Natural killer cell (primary cell): ENCODE results near the gene FADD. TPM values are rescaled to one million over a fixed set of nuclear protein-coding genes. Genes with fewer than 3 reads are reported as not detected.
"Not testable (repeated sequence)": the region's sequence is repeated elsewhere in the genome, so short reads cannot be mapped to it uniquely, and the experiment has no call there.

Experiments
- ATAC-seq, 3 donors: fragments of 150-1000 bp in 2 of 3; fragments of 200-7000 bp in 1 of 3; cut with Tn5 transposase; 1 replicate in 1 of 3; 2 replicates in 2 of 3; pipeline ENCODE4 v1.10.0; 2021; ENCODE audit warnings: mild to moderate bottlenecking in 2 of 3, moderate library complexity in 2 of 3
- DNase-seq, 2 donors: peaks; one replicate each; pipeline versions ENCODE4 v3.0.0 to v3.0.0-alpha.2; 2013 to 2021; ENCODE audit warnings: mixed read lengths in 1 of 2
- H3K27ac ChIP-seq: one replicate; pipeline ENCODE4 v1.5.1; 2013; ENCODE audit warnings: mild to moderate bottlenecking, low read length
- H3K27me3 ChIP-seq: one replicate; pipeline ENCODE4 v1.6.1; 2013; ENCODE audit warnings: low read length; ENCODE audit not compliant: control insufficient read depth, insufficient read depth
- H3K36me3 ChIP-seq: one replicate; pipeline ENCODE4 v1.6.1; 2013; ENCODE audit warnings: low read length; ENCODE audit not compliant: control insufficient read depth, insufficient read depth
- H3K4me1 ChIP-seq: one replicate; pipeline ENCODE4 v1.6.1; 2013; ENCODE audit warnings: low read length; ENCODE audit not compliant: control insufficient read depth, insufficient read depth
- H3K4me3 ChIP-seq: one replicate; pipeline ENCODE4 v1.5.1; 2013; ENCODE audit warnings: low read length
- H3K9me3 ChIP-seq: one replicate; pipeline ENCODE4 v1.6.1; 2013; ENCODE audit warnings: low read length; ENCODE audit not compliant: control insufficient read depth, insufficient read depth
- H3K27ac Mint-ChIP-seq, 2 donors: one replicate each; pipeline ENCODE4 v1.8.0; 2022; ENCODE audit warnings: mild to moderate bottlenecking in 2 of 2, mixed read lengths in 2 of 2, moderate library complexity in 1 of 2
- H3K27me3 Mint-ChIP-seq, 2 donors: one replicate each; pipeline ENCODE4 v1.8.0; 2022; ENCODE audit warnings: low read depth in 2 of 2, mixed read lengths in 2 of 2
- H3K36me3 Mint-ChIP-seq: one replicate; pipeline ENCODE4 v1.8.0; 2022; ENCODE audit warnings: mixed read lengths
- H3K4me1 Mint-ChIP-seq, 2 donors: one replicate each; pipeline ENCODE4 v1.8.0; 2022; ENCODE audit warnings: mixed read lengths in 2 of 2
- H3K4me3 Mint-ChIP-seq: one replicate; pipeline ENCODE4 v1.8.0; 2022; ENCODE audit warnings: mild to moderate bottlenecking, moderate library complexity, mixed read lengths
- H3K9me3 Mint-ChIP-seq, 2 donors: one replicate each; pipeline ENCODE4 v1.8.0; 2022; ENCODE audit warnings: mixed read lengths in 2 of 2
- CTCF ChIP-seq: fragments of 200-600 bp; IDR thresholded peaks from one replicate; pipeline ENCODE4 v1.8.0; 2022; ENCODE audit warnings: antibody characterized with exemption
- WGBS: methylation state at CpG from one replicate; pipeline ENCODE4 v1.1.7; 2013; ENCODE audit warnings: missing lambda C conversion rate; ENCODE audit not compliant: insufficient coverage; 5-methylcytosine and 5-hydroxymethylcytosine counted together
- intact Hi-C: fragments of 100-400 bp; cut with micrococcal nuclease; formaldehyde crosslinking; loops from one replicate; pipeline ENCODE4 v1.14.2; 2022
- total RNA-seq, 4 donors: library from RNA; stranded (reverse); fragments of 120-200 nt in 1 of 4; gene quantifications; one replicate each; pipeline versions ENCODE4 v1.2.3 to v1.2.4, GENCODE V29; 2013 to 2022

The FADD gene
- total RNA-seq, 3 donors from 2014 or later (not counting 1 experiment from before 2014, with no cell fraction given): 7.8 to 9.2 (median 9.0) TPM

GRCh38 chr11:70210530-70210929 lies 7.4 kb downstream of the FADD start:
- TF ChIP-seq CTCF: no peak
- H3K27ac Mint-ChIP-seq: peak overlapping the region in 1 of 2 donors; percentile 73

GRCh38 chr11:70212227-70212811 lies 9.2 kb downstream of the FADD start:
- H3K27ac Mint-ChIP-seq: no peak overlapping the region
- ATAC-seq: no peak

More at GRCh38 chr11:70210530-70210929, 7.4 kb downstream of the FADD start:
- Histone ChIP-seq H3K27me3 (no peaks in the 10 kb centered on the region), H3K27ac (no peak overlapping the region), H3K4me3 (no peak overlapping the region), H3K9me3 (no peaks in the 10 kb centered on the region), H3K36me3 (peaks cover 35% of the 10 kb centered on the region), H3K4me1 (peaks cover 10% of the 10 kb centered on the region)
- intact Hi-C loops: no loop called here
- no peak overlapping the region for H3K4me3 Mint-ChIP-seq
- WGBS: 90% methylated on average over 5 of the region's 5 CpGs
- H3K4me1 Mint-ChIP-seq: peaks cover 9 to 39% of the 10 kb centered on the region in 2 donors
- ATAC-seq: no peak
- DNase-seq: no peak
- H3K36me3 Mint-ChIP-seq: no peaks in the 10 kb centered on the region
- no peaks in the 10 kb centered on the region for H3K27me3 Mint-ChIP-seq
- no peaks in the 10 kb centered on the region for H3K9me3 Mint-ChIP-seq

GRCh38 chr11:70217388-70217787 lies 14.3 kb downstream of the FADD start:
- H3K4me3 Mint-ChIP-seq, H3K36me3 ChIP-seq, H3K27me3 ChIP-seq, intact Hi-C loops, ATAC-seq, H3K9me3 ChIP-seq, DNase-seq, H3K4me1 Mint-ChIP-seq, H3K4me1 ChIP-seq, H3K4me3 ChIP-seq, H3K27ac Mint-ChIP-seq, H3K36me3 Mint-ChIP-seq, H3K27ac ChIP-seq, H3K9me3 Mint-ChIP-seq: not testable (repeated sequence)
- peaks cover 0 to 15% of the 10 kb centered on the region in 2 donors for H3K27me3 Mint-ChIP-seq
- 85% methylated on average over 4 of the region's 5 CpGs for WGBS

More at GRCh38 chr11:70212227-70212811, 9.2 kb downstream of the FADD start:
- Mint-ChIP-seq H3K36me3 (no peaks in the 10 kb centered on the region), H3K4me1 (peaks cover 9 to 24% of the 10 kb centered on the region in 2 donors), H3K9me3 (no peaks in the 10 kb centered on the region), H3K4me3 (no peak overlapping the region), H3K27me3 (no peaks in the 10 kb centered on the region)
- Histone ChIP-seq H3K36me3 (peaks cover 22% of the 10 kb centered on the region), H3K4me3 (no peak overlapping the region), H3K4me1 (peaks cover 1% of the 10 kb centered on the region), H3K9me3 (no peaks in the 10 kb centered on the region), H3K27ac (no peak overlapping the region), H3K27me3 (no peaks in the 10 kb centered on the region)
- TF ChIP-seq CTCF: no peak
- DNase-seq: no peak
- intact Hi-C loops: no loop called here
- WGBS: 86% methylated on average over 13 of the region's 13 CpGs

GRCh38 chr11:70218076-70218475 lies 15.0 kb downstream of the FADD start:
- intact Hi-C loops, H3K36me3 ChIP-seq, H3K4me1 Mint-ChIP-seq, H3K27ac Mint-ChIP-seq, H3K4me3 ChIP-seq, H3K9me3 ChIP-seq, H3K4me1 ChIP-seq, H3K36me3 Mint-ChIP-seq, ATAC-seq, H3K27ac ChIP-seq, DNase-seq, H3K9me3 Mint-ChIP-seq, H3K27me3 ChIP-seq, H3K4me3 Mint-ChIP-seq: not testable (repeated sequence)
- peaks cover 1 to 15% of the 10 kb centered on the region in 2 donors for H3K27me3 Mint-ChIP-seq
- WGBS: 77% methylated on average over 6 of the region's 8 CpGs
